ENCODE measurements around the gene GPR180. TPM values are rescaled to one million over a fixed set of nuclear protein-coding genes. Genes with fewer than 3 reads are reported as not detected.

The GPR180 gene
- total and polyA plus RNA-seq, 4 donors: 1.7 to 7.0 (median 3.9) TPM

- H3K27me3 ChIP-seq (ENCODE audit: control insufficient read depth in 3 of 3, insufficient read depth in 3 of 3, low read length in 2 of 3): peaks cover 0 to 30% (median 22%) of the 10 kb centered on the region in 3 donors
- no peaks in the 10 kb centered on the region for H3K36me3 ChIP-seq (ENCODE audit: control insufficient read depth in 4 of 4, insufficient read depth in 4 of 4, low read length in 4 of 4)
- H3K9ac ChIP-seq (ENCODE audit: insufficient read depth in 1 of 2, low read length in 2 of 2): no peak overlapping the region
- DNase-seq (no peak), ATAC-seq (ENCODE audit: insufficient read depth, low FRiP score) (no peak)
- H3K9me3 ChIP-seq (ENCODE audit: control insufficient read depth in 4 of 4, insufficient read depth in 3 of 4, low read length in 3 of 4): peaks cover 0 to 5% (median 2%) of the 10 kb centered on the region in 4 donors
- no peak overlapping the region for H3K4me3 ChIP-seq
- H3K27ac ChIP-seq (ENCODE audit: low read depth in 1 of 2, low read length in 1 of 2): no peak overlapping the region
- H3K4me1 ChIP-seq (ENCODE audit: control insufficient read depth in 5 of 5, insufficient read depth in 5 of 5, low read length in 5 of 5): peaks cover 0 to 12% (median 0%) of the 10 kb centered on the region in 5 donors
- TF ChIP-seq, protein P1, sequence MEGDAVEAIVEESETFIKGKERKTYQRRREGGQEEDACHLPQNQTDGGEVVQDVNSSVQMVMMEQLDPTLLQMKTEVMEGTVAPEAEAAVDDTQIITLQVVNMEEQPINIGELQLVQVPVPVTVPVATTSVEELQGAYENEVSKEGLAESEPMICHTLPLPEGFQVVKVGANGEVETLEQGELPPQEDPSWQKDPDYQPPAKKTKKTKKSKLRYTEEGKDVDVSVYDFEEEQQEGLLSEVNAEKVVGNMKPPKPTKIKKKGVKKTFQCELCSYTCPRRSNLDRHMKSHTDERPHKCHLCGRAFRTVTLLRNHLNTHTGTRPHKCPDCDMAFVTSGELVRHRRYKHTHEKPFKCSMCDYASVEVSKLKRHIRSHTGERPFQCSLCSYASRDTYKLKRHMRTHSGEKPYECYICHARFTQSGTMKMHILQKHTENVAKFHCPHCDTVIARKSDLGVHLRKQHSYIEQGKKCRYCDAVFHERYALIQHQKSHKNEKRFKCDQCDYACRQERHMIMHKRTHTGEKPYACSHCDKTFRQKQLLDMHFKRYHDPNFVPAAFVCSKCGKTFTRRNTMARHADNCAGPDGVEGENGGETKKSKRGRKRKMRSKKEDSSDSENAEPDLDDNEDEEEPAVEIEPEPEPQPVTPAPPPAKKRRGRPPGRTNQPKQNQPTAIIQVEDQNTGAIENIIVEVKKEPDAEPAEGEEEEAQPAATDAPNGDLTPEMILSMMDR (IDR thresholded peaks at IDR 0.05; ENCODE audit: control extremely low read depth, extremely low read depth): no peak
Observed at GRCh38 chr13:94659598-94659946, 57.9 kb downstream of the GPR180 start.

- Histone ChIP-seq H3K27ac (ENCODE audit: low read depth in 1 of 2, low read length in 1 of 2) (no peak overlapping the region), H3K36me3 (ENCODE audit: control insufficient read depth in 4 of 4, insufficient read depth in 4 of 4, low read length in 4 of 4) (no peaks in the 10 kb centered on the region), H3K9me3 (ENCODE audit: control insufficient read depth in 4 of 4, insufficient read depth in 3 of 4, low read length in 3 of 4) (peaks cover 0 to 5% (median 3%) of the 10 kb centered on the region in 4 donors), H3K27me3 (ENCODE audit: control insufficient read depth in 3 of 3, insufficient read depth in 3 of 3, low read length in 2 of 3) (peaks cover 0 to 43% (median 32%) of the 10 kb centered on the region in 3 donors), H3K4me3 (no peak overlapping the region), H3K9ac (ENCODE audit: insufficient read depth in 1 of 2, low read length in 2 of 2) (peak overlapping the region in 1 of 2 donors; percentile 11), H3K4me1 (ENCODE audit: control insufficient read depth in 5 of 5, insufficient read depth in 5 of 5, low read length in 5 of 5) (peaks cover 0 to 12% (median 0%) of the 10 kb centered on the region in 5 donors)
- WGBS, 2 donors: 50 to 52% methylated on average over 6 of the region's 6 CpGs
- ATAC-seq (ENCODE audit: insufficient read depth, low FRiP score) (no peak), DNase-seq (peak; percentile 16 to 74 (median 69))
- TF ChIP-seq, protein P1 (IDR thresholded peaks at IDR 0.05; ENCODE audit: control extremely low read depth, extremely low read depth): no peak
Observed at GRCh38 chr13:94660695-94661326, 59.2 kb downstream of the GPR180 start.

GRCh38 chr13:94661406-94661805, 59.7 kb downstream of the GPR180 start:
- Histone ChIP-seq H3K9me3 (ENCODE audit: control insufficient read depth in 4 of 4, insufficient read depth in 3 of 4, low read length in 3 of 4) (peaks cover 0 to 2% (median 0%) of the 10 kb centered on the region in 4 donors), H3K27me3 (ENCODE audit: control insufficient read depth in 3 of 3, insufficient read depth in 3 of 3, low read length in 2 of 3) (peaks cover 0 to 47% (median 34%) of the 10 kb centered on the region in 3 donors), H3K27ac (ENCODE audit: low read depth in 1 of 2, low read length in 1 of 2) (no peak overlapping the region), H3K4me1 (ENCODE audit: control insufficient read depth in 5 of 5, insufficient read depth in 5 of 5, low read length in 5 of 5) (peaks cover 0 to 12% (median 0%) of the 10 kb centered on the region in 5 donors), H3K4me3 (no peak overlapping the region), H3K36me3 (ENCODE audit: control insufficient read depth in 4 of 4, insufficient read depth in 4 of 4, low read length in 4 of 4) (no peaks in the 10 kb centered on the region), H3K9ac (ENCODE audit: insufficient read depth in 1 of 2, low read length in 2 of 2) (no peak overlapping the region)
- DNase-seq: peak in 2 of 3 donors; percentile 10 to 25
- 69 to 72% methylated on average over 5 of the region's 5 CpGs for WGBS, 2 donors
- ATAC-seq (ENCODE audit: insufficient read depth, low FRiP score): no peak
- TF ChIP-seq, protein P1 (IDR thresholded peaks at IDR 0.05; ENCODE audit: control extremely low read depth, extremely low read depth): no peak

Data from lung (tissue), 12 donors.